Endothelial cell of umbilical vein (primary cell): ENCODE data around the gene SFTPA1.
"Not testable (repeated sequence)": the region's sequence is repeated elsewhere in the genome, so short reads cannot be mapped to it uniquely, and the experiment has no call there.

Experiments used
- EZH2 ChIP-seq: IDR thresholded peaks from 2 replicates; pipeline ENCODE4 v1.6.1; 2012; ENCODE audit warnings: borderline replicate concordance, low read depth, mild to moderate bottlenecking, moderate library complexity, low read length, inconsistent platforms; ENCODE audit not compliant: severe bottlenecking
- GATA2 ChIP-seq: IDR thresholded peaks from 2 replicates; pipeline ENCODE4 v1.7.0; 2011; ENCODE audit warnings: low read depth, mild to moderate bottlenecking, moderate library complexity, mixed read lengths, low read length; ENCODE audit not compliant: insufficient read length, insufficient read depth
- POLR2A ChIP-seq: IDR thresholded peaks from 2 replicates; pipeline ENCODE4 v1.6.1; 2012; ENCODE audit warnings: low read depth, mild to moderate bottlenecking, control low read depth, low read length
- POLR2AphosphoS5 ChIP-seq: IDR thresholded peaks from 2 replicates; pipeline ENCODE4 v1.6.1; 2012; ENCODE audit warnings: low read depth, mild to moderate bottlenecking, control low read depth, low read length, moderate library complexity; ENCODE audit not compliant: insufficient read depth

GRCh38 chr10:79623663-79624062 lies 12.9 kb downstream of the SFTPA1 start:
- not testable (repeated sequence) for TF ChIP-seq POLR2AphosphoS5, EZH2, GATA2, POLR2A
